Hepatocyte (in vitro differentiated cells): ENCODE results near the gene DGKG. TPM values are rescaled to one million over a fixed set of nuclear protein-coding genes. Genes with fewer than 3 reads are reported as not detected.

Experiments
- DNase-seq: peaks from one replicate; pipeline ENCODE4 v3.0.0-alpha.2; 2016; ENCODE audit warnings: low spot score
- H2AFZ ChIP-seq: fragments of 200-600 bp; sonication (generic); 2 replicates; pipeline ENCODE4 v1.6.0; 2016; ENCODE audit warnings: antibody characterized with exemption, mild to moderate bottlenecking
- H3K27ac ChIP-seq: fragments of 200-600 bp; sonication (generic); 2 replicates; pipeline ENCODE4 v1.5.1; 2016; ENCODE audit warnings: mild to moderate bottlenecking
- H3K27me3 ChIP-seq: fragments of 200-600 bp; sonication (generic); 2 replicates; pipeline ENCODE4 v1.6.1; 2016
- H3K36me3 ChIP-seq: fragments of 200-600 bp; sonication (generic); replicated peaks from 2 replicates; pipeline ENCODE4 v1.5.1; 2016; ENCODE audit warnings: low read depth; ENCODE audit not compliant: insufficient read depth
- H3K4me1 ChIP-seq: fragments of 200-600 bp; sonication (generic); 2 replicates; pipeline ENCODE4 v1.5.1; 2016; ENCODE audit warnings: mild to moderate bottlenecking, moderate library complexity; ENCODE audit not compliant: insufficient read depth
- H3K4me2 ChIP-seq: fragments of 200-600 bp; sonication (generic); 2 replicates; pipeline ENCODE4 v1.6.0; 2016
- H3K4me3 ChIP-seq: fragments of 200-600 bp; sonication (generic); 2 replicates; pipeline ENCODE4 v1.5.1; 2016; ENCODE audit warnings: mild to moderate bottlenecking
- H3K79me2 ChIP-seq: fragments of 200-600 bp; sonication (generic); 2 replicates; pipeline ENCODE4 v1.6.0; 2017; ENCODE audit warnings: mild to moderate bottlenecking
- H3K9me2 ChIP-seq: fragments of 200-600 bp; sonication (generic); replicated peaks from 2 replicates; pipeline ENCODE4 v1.6.0; 2017; ENCODE audit warnings: mild to moderate bottlenecking; ENCODE audit not compliant: insufficient read depth
- H3K9me3 ChIP-seq: fragments of 200-600 bp; sonication (generic); 2 replicates; pipeline ENCODE4 v1.5.1; 2016; ENCODE audit warnings: low read depth, mild to moderate bottlenecking
- H4K20me1 ChIP-seq: fragments of 200-600 bp; sonication (generic); 2 replicates; pipeline ENCODE4 v1.6.0; 2016; ENCODE audit warnings: mild to moderate bottlenecking; ENCODE audit not compliant: insufficient read depth, poor library complexity, severe bottlenecking
- EZH2 ChIP-seq: fragments of 200-600 bp; sonication (generic); IDR thresholded peaks from 2 replicates; pipeline ENCODE4 v1.6.1; 2016; ENCODE audit warnings: antibody characterized with exemption, mild to moderate bottlenecking, borderline replicate concordance
- EZH2phosphoT487 ChIP-seq: fragments of 200-600 bp; sonication (generic); IDR thresholded peaks from one replicate; pipeline ENCODE4 v1.6.1; 2018; ENCODE audit warnings: antibody characterized with exemption, mild to moderate bottlenecking, low read depth, moderate library complexity; ENCODE audit not compliant: unreplicated experiment, severe bottlenecking
- WGBS: methylation state at CpG from one replicate; pipeline ENCODE4 v1.1.6; 2016; ENCODE audit warnings: low lambda C conversion rate; ENCODE audit errors: missing lambda C conversion rate; 5-methylcytosine and 5-hydroxymethylcytosine counted together
- polyA plus RNA-seq: library from polyadenylated mRNA; unstranded; fragments of >200 nt; fragmentation: Nextera tagmentation; extraction: Ambion mirVana; gene quantifications from 2 replicates; pipeline ENCODE4 v1.2.1, GENCODE V29; 2016
- total RNA-seq: library from RNA; depleted of rRNA; stranded (reverse); fragments of >200 nt; gene quantifications from 2 replicates; pipeline ENCODE4 v1.2.3, GENCODE V29; 2014
- TF ChIP-seq, protein P1 (sequence below): fragments of 200-600 bp; sonication (generic); IDR thresholded peaks from 2 replicates; pipeline ENCODE4 v1.5.1; 2016; ENCODE audit warnings: antibody characterized with exemption, mild to moderate bottlenecking; ENCODE audit not compliant: poor library complexity

The DGKG gene
- total and polyA plus RNA-seq, 2 experiments from 2014 or later = not detected

- WGBS = 5% methylated on average over 60 of the region's 75 CpGs
- Histone ChIP-seq H3K4me3 (peak overlapping the region; percentile 73), H4K20me1 (no peaks in the 10 kb centered on the region), H2AFZ (peak overlapping the region; percentile 86), H3K27me3 (peaks cover 54% of the 10 kb centered on the region), H3K27ac (no peak overlapping the region), H3K9me3 (no peaks in the 10 kb centered on the region), H3K9me2 (no peaks in the 10 kb centered on the region), H3K4me2 (peak overlapping the region; percentile 98), H3K4me1 (peaks cover 7% of the 10 kb centered on the region), H3K36me3 (no peaks in the 10 kb centered on the region), H3K79me2 (no peaks in the 10 kb centered on the region)
- peak; percentile 75 for TF ChIP-seq EZH2
- TF ChIP-seq, protein P1, sequence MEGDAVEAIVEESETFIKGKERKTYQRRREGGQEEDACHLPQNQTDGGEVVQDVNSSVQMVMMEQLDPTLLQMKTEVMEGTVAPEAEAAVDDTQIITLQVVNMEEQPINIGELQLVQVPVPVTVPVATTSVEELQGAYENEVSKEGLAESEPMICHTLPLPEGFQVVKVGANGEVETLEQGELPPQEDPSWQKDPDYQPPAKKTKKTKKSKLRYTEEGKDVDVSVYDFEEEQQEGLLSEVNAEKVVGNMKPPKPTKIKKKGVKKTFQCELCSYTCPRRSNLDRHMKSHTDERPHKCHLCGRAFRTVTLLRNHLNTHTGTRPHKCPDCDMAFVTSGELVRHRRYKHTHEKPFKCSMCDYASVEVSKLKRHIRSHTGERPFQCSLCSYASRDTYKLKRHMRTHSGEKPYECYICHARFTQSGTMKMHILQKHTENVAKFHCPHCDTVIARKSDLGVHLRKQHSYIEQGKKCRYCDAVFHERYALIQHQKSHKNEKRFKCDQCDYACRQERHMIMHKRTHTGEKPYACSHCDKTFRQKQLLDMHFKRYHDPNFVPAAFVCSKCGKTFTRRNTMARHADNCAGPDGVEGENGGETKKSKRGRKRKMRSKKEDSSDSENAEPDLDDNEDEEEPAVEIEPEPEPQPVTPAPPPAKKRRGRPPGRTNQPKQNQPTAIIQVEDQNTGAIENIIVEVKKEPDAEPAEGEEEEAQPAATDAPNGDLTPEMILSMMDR = no peak
- peak; percentile 78 for DNase-seq
These were observed 168.2 kb downstream of the DGKG start for GRCh38 chr3:186193534-186194450.

DNA sequence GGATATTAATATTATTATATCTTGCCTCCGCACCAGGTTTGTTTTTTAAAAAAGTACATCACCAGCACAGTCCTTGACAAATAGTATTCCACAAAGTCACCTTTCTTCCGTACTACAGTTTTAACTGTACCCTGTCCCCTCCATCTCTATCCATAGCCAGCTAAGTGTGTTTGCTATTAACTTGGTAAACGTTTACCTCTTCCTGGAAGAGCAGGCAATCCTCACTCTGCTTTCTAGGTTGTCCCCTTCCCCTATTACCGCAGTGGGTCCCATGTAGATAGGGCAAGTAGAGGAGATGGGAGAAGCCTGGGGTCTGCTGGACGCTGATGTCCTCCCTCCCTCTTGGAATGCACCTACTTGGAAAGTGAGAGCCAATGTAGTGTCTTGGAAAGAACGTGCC is 169.2 kb downstream of the DGKG start:
- WGBS = 62% methylated on average over 6 of the region's 6 CpGs
- DNase-seq = no peak
- no peaks in the 10 kb centered on the region for H3K36me3 ChIP-seq
- H3K4me3 ChIP-seq = no peak overlapping the region
- peaks cover 49% of the 10 kb centered on the region for H3K27me3 ChIP-seq
- H3K4me2 ChIP-seq = no peak overlapping the region
- H3K27ac ChIP-seq = no peak overlapping the region
- TF ChIP-seq, protein P1 = no peak
- no peak for TF ChIP-seq EZH2
- TF ChIP-seq EZH2phosphoT487 = no peak
- no peaks in the 10 kb centered on the region for H3K9me2 ChIP-seq
- no peaks in the 10 kb centered on the region for H3K79me2 ChIP-seq
- no peaks in the 10 kb centered on the region for H3K9me3 ChIP-seq
- H3K4me1 ChIP-seq = peaks cover 7% of the 10 kb centered on the region
- no peak overlapping the region for H2AFZ ChIP-seq
- no peaks in the 10 kb centered on the region for H4K20me1 ChIP-seq

DNA sequence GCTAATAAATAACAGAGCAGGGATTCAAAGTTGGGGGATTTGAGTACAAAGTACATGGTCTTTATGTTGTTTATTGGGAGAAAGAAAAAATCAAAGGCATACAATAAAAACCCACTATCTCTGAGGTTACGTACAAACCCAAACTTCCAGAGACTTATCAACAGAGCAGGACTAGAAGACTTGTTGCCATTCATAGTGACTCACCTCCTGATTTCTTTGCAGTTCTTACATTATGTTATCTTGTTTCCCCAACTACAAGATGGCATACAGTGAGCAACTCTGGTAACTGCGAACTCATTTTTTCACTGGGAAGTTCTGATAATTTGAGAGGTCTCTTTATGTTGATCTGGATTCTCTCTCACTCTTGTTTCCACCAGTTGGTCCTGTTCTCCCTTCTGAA is 172.5 kb downstream of the DGKG start:
- peak overlapping the region; percentile 44 for H3K27ac ChIP-seq
- H3K4me1 ChIP-seq = peaks cover 7% of the 10 kb centered on the region
- no peaks in the 10 kb centered on the region for H3K79me2 ChIP-seq
- no peaks in the 10 kb centered on the region for H3K36me3 ChIP-seq
- no peak for TF ChIP-seq EZH2
- no peak for TF ChIP-seq EZH2phosphoT487
- TF ChIP-seq, protein P1 = no peak
- H2AFZ ChIP-seq = no peak overlapping the region
- 49% methylated on average over 2 of the region's 2 CpGs for WGBS
- DNase-seq = peak; percentile 33
- H3K9me2 ChIP-seq = no peaks in the 10 kb centered on the region
- H3K4me3 ChIP-seq = no peak overlapping the region
- H3K4me2 ChIP-seq = no peak overlapping the region
- H4K20me1 ChIP-seq = no peaks in the 10 kb centered on the region
- peaks cover 28% of the 10 kb centered on the region for H3K27me3 ChIP-seq
- H3K9me3 ChIP-seq = no peaks in the 10 kb centered on the region
